Measurements from ENCODE around the gene MOXD1. TPM values are rescaled to one million over a fixed set of nuclear protein-coding genes. Genes with fewer than 3 reads are reported as not detected.

The MOXD1 gene
- total and polyA plus RNA-seq, 2 of the 8 experiments (the other 6 are each of a cell fraction or from before 2014, with no cell fraction given) = 1.6 to 3.5 TPM

DNA sequence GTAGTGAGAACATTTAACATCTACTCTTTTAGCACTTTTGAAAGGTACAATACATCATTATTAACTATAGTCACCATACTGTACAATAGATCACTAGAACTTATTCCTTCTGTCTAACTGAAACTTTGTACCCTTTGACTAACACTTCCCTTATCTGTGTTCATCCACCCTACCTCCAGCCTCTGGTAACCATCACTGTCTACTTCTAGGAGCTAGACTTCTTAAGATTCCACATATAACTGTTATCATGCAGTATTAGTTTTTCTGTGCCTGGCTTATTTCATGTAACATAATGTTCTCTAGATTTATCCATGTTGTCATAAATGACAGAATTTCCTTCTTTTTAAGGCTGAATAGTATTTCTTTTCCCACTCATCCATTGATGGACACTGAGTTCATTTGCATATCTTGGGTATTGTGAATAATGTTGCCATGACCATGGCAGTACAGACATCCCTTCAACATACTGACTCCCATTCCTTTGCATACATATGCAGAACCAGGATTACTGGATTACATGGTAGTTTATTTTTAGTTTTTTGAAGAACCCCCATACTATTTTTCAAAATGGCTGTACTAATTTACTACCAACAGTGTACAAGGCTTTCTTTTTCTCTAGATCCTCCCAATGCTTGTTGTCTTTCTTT lies 135.7 kb downstream of the MOXD1 start (continued):
- TF ChIP-seq, protein P1, sequence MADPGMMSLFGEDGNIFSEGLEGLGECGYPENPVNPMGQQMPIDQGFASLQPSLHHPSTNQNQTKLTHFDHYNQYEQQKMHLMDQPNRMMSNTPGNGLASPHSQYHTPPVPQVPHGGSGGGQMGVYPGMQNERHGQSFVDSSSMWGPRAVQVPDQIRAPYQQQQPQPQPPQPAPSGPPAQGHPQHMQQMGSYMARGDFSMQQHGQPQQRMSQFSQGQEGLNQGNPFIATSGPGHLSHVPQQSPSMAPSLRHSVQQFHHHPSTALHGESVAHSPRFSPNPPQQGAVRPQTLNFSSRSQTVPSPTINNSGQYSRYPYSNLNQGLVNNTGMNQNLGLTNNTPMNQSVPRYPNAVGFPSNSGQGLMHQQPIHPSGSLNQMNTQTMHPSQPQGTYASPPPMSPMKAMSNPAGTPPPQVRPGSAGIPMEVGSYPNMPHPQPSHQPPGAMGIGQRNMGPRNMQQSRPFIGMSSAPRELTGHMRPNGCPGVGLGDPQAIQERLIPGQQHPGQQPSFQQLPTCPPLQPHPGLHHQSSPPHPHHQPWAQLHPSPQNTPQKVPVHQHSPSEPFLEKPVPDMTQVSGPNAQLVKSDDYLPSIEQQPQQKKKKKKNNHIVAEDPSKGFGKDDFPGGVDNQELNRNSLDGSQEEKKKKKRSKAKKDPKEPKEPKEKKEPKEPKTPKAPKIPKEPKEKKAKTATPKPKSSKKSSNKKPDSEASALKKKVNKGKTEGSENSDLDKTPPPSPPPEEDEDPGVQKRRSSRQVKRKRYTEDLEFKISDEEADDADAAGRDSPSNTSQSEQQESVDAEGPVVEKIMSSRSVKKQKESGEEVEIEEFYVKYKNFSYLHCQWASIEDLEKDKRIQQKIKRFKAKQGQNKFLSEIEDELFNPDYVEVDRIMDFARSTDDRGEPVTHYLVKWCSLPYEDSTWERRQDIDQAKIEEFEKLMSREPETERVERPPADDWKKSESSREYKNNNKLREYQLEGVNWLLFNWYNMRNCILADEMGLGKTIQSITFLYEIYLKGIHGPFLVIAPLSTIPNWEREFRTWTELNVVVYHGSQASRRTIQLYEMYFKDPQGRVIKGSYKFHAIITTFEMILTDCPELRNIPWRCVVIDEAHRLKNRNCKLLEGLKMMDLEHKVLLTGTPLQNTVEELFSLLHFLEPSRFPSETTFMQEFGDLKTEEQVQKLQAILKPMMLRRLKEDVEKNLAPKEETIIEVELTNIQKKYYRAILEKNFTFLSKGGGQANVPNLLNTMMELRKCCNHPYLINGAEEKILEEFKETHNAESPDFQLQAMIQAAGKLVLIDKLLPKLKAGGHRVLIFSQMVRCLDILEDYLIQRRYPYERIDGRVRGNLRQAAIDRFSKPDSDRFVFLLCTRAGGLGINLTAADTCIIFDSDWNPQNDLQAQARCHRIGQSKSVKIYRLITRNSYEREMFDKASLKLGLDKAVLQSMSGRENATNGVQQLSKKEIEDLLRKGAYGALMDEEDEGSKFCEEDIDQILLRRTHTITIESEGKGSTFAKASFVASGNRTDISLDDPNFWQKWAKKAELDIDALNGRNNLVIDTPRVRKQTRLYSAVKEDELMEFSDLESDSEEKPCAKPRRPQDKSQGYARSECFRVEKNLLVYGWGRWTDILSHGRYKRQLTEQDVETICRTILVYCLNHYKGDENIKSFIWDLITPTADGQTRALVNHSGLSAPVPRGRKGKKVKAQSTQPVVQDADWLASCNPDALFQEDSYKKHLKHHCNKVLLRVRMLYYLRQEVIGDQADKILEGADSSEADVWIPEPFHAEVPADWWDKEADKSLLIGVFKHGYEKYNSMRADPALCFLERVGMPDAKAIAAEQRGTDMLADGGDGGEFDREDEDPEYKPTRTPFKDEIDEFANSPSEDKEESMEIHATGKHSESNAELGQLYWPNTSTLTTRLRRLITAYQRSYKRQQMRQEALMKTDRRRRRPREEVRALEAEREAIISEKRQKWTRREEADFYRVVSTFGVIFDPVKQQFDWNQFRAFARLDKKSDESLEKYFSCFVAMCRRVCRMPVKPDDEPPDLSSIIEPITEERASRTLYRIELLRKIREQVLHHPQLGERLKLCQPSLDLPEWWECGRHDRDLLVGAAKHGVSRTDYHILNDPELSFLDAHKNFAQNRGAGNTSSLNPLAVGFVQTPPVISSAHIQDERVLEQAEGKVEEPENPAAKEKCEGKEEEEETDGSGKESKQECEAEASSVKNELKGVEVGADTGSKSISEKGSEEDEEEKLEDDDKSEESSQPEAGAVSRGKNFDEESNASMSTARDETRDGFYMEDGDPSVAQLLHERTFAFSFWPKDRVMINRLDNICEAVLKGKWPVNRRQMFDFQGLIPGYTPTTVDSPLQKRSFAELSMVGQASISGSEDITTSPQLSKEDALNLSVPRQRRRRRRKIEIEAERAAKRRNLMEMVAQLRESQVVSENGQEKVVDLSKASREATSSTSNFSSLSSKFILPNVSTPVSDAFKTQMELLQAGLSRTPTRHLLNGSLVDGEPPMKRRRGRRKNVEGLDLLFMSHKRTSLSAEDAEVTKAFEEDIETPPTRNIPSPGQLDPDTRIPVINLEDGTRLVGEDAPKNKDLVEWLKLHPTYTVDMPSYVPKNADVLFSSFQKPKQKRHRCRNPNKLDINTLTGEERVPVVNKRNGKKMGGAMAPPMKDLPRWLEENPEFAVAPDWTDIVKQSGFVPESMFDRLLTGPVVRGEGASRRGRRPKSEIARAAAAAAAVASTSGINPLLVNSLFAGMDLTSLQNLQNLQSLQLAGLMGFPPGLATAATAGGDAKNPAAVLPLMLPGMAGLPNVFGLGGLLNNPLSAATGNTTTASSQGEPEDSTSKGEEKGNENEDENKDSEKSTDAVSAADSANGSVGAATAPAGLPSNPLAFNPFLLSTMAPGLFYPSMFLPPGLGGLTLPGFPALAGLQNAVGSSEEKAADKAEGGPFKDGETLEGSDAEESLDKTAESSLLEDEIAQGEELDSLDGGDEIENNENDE (IDR thresholded peaks at IDR 0.05; ENCODE audit: insufficient replicate concordance, low read length) = no peak
- TF ChIP-seq CBX8 (IDR thresholded peaks at IDR 0.05; ENCODE audit: borderline replicate concordance, low read depth, low read length) (no peak), CTBP2 (IDR thresholded peaks at IDR 0.05; ENCODE audit: borderline replicate concordance, insufficient read depth, insufficient read length, low read length) (no peak), TAF7 (optimal IDR thresholded peaks at IDR 0.05; ENCODE audit: borderline replicate concordance, low read depth, low read length) (no peak)
- TF ChIP-seq, protein P2, sequence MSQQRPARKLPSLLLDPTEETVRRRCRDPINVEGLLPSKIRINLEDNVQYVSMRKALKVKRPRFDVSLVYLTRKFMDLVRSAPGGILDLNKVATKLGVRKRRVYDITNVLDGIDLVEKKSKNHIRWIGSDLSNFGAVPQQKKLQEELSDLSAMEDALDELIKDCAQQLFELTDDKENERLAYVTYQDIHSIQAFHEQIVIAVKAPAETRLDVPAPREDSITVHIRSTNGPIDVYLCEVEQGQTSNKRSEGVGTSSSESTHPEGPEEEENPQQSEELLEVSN (IDR thresholded peaks at IDR 0.05) = no peak
